ENCODE measurements around the gene GARS1.
"Not testable (repeated sequence)": the region's sequence is repeated elsewhere in the genome, so short reads cannot be mapped to it uniquely, and the experiment has no call there.

The GARS1 gene, protein sequence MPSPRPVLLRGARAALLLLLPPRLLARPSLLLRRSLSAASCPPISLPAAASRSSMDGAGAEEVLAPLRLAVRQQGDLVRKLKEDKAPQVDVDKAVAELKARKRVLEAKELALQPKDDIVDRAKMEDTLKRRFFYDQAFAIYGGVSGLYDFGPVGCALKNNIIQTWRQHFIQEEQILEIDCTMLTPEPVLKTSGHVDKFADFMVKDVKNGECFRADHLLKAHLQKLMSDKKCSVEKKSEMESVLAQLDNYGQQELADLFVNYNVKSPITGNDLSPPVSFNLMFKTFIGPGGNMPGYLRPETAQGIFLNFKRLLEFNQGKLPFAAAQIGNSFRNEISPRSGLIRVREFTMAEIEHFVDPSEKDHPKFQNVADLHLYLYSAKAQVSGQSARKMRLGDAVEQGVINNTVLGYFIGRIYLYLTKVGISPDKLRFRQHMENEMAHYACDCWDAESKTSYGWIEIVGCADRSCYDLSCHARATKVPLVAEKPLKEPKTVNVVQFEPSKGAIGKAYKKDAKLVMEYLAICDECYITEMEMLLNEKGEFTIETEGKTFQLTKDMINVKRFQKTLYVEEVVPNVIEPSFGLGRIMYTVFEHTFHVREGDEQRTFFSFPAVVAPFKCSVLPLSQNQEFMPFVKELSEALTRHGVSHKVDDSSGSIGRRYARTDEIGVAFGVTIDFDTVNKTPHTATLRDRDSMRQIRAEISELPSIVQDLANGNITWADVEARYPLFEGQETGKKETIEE

DNA sequence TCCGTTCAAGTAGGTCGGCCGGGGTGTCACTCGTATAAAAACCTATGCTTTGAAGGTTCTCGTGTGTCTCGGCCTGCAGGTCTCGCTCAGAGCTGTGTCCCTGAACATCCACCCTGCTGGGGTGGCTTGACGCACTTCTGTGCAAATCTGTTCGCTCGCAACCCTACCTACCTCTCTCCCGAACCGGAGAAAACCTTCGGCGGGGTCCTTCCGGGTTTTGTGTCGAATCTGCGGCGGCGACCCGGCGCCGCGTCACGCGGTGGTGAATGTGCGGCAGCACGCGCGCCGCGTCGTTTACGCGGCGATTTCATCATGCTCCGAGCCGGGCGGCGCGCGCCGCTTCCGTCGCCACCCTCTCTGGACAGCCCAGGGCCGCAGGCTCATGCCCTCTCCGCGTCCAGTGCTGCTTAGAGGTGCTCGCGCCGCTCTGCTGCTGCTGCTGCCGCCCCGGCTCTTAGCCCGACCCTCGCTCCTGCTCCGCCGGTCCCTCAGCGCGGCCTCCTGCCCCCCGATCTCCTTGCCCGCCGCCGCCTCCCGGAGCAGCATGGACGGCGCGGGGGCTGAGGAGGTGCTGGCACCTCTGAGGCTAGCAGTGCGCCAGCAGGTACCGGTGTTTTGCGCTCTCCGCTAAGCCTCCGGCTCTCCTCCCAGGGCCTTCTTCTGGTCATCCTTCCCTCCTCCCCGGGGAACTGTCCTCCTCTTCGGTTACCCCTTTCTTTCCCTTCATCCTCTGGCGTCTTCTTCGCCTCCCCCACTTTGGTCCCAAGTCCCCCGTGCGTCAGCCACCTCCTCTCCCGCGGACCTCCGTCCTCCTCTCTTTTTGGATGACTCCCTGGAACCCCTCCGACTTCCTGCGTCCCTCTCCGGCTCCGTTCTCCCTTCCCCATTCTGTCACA lies at the start of gene GARS1:
Gene GARS1 (plus strand): TSS at position 339 of the 896 bp plus-strand sequence. CDS start 44 bp downstream, at position 383.
- DNase-seq, result peak; percentile 92

DNA sequence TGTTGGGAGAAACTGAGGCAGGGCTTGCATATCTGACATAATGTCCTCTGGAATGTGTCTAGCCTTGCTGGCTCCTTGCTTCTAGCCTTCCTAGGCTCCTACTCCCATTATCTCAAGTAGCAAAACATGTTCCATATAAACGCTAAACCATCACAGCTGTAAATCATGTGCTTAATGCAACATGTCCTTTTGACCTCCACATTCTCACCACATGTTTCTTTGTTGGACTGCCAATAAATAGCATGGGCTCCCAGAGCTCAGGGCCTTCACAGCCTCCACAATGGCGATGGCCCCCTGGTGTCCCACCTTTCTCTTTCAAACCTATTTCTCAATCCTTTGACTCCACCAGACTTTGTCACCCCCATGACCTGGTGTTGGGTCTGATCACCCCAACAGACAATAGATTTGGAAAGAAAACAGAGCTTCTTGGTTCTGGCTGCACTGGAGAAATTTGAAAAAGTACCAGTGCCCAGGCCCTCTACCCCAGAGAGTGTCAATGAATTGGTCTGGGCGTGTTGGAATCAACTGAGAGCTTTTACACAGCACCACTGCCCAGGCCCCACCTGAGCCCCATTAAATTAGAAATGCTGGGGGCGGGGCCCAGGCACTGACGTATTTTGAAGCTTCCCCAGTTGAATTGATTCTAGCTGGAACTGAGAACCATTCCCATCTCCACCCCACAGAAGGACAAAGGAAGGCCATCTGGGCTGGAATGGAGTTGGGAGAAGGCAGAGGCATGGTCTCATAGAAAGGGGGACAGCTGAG lies 48.7 kb upstream of the GARS1 start:
- no peak for DNase-seq

DNA sequence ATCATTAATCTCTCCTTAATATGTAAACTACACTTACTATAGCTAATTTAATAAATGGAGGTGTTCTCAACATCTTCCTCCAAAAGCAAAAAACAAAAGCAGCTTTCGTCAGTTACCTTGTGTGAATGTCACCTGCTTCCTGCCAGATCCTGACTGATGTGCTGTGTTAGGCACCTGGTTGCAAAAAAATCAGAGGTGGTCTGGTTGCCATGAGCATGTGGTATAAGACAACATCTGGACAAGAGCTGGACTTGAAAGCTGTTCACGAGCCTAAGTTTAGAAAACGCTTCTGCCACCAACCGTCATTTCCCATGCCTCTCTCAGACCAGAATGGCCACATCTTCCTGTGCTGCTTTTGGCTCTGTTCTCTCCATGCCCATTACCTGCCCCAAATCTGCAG lies 48.1 kb upstream of the GARS1 start:
- no peak for DNase-seq

DNA sequence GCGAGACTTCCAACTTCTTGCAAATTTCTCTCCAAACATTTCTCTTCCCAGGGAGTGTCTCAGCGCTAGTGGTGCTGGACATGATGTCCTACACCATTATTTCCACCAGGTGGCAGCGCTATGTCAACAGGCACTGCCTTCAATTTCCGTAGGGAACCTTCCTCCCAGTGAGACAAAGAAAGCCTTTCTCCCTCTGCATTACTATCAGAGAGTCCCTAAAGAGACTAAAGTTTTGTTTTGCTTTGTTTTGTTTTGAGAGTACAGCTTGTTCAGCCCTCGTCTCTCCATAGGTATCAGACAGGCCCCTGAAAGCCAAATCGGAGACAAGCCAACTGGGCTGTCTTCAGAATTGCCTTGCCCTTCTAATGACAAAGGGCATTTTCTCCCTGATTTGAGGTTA lies 45.8 kb upstream of the GARS1 start:
- peak; percentile 40 for DNase-seq

GRCh38 chr7:30549931-30550493 lies 44.7 kb upstream of the GARS1 start:
- no peak for DNase-seq

DNA sequence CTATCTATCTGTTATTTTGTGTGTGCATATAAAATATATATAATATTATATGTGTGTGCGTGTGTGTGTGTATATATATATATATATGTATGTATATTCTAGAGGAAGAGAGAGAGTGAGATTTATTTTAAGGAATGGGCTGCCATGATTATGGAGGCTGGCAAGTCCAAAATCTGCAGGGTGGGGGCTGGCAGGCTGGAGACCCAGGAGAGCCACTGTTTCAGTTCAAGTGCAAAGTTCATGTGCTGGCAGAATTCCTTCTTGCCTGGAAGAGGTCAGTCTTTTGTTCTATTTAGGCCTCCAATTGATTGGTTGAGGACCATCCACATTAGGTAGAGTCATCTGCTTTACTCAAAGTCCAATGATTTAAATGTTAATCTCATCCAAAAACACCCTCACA lies 42.3 kb upstream of the GARS1 start:
- DNase-seq, result no peak

- DNase-seq, result no peak
These were observed 41.5 kb upstream of the GARS1 start for GRCh38 chr7:30553141-30553540.

DNA sequence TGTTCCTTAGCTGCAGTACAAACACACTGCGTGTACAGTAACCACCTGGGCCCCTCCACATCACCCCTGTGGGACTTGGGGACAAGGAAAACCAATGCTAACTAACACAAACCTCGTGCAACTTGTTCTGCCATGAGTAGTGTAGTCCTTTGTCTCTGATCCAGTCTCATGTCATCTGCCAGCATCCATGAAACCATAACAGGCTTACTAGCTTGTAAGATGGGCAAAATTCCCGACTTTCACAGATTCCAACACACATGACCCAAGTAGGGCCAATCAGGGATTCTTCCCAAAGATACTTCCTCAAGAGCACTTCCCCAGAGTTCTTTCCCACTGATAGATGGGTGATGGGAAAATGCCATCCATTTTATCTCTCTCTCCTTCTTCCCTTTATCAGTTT lies 41.1 kb upstream of the GARS1 start:
- no peak for DNase-seq

DNA sequence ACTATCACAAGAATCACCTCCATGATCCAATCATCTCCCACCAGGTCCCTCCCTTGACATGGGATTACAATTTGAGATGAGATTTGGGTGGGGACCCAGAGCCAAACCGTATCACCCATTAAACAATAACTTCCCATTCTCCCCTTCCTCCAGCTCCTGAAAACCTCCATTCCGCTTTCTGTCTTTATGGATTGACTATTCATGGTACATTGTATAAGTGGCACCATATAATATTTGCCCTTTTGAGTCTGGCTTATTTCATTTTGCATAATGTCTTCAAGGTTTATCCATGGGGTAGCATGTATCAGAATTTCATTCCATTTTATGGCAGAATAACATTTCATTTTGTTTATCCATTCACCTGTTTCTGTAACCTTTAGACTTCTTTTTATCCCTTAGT lies 39.2 kb upstream of the GARS1 start:
- no peak for DNase-seq

DNA sequence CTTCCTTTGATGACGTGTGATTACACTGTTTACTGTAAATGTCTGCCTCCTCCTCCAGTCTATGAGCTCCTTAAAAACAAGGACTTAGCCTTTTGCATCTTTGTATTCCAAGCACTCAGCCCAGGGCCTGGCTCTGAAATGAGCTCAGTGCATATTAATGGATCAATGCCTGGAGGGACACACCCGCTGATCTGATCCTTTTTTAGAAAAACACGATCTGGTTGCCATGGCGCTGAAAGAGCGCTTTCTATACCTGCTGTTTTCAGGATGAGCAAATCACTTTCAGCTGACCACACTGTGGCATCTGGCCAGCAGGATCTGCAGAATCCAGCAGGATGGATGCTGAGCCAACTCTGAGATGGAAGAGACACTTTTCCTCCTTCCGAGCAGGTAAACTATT lies 37.8 kb upstream of the GARS1 start:
- no peak for DNase-seq

DNA sequence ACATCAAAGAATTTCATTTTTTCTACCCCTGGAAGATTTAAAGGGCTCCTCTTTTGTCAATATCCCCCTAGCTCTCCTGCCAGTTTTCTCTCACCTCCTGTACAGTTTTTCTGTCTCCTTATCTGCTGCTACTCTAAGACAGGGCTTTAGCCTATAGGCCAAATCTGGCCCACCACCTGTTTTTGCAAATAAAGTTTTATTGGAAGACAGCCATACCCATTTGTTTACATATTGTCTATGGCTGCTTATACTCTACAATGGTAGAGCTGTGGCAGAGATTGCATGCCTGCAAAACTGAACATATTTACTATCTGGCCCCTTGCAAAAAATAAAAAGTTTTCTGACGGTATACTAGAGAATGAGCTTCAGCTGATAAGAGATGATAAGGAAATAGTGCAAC lies 37.4 kb upstream of the GARS1 start:
- DNase-seq, result no peak

DNA sequence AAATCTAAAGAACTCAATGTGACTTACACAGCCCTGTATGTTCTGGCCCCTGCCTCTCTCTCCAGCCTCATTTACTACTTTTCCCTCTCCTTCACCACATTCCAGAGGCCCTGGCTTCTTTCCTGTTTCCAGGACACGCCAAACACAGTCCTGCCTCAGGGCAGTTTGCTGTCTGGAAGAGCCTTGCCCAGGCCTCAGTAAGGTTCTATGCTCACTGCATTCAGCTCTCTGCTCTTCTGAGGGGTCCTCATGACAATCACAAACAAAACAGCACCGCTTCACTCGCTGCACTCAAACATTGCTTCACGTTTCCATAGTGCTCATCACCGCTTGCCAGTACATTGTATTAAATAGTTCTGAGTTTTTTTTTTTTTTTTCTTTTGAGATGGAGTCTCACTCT lies 35.1 kb upstream of the GARS1 start:
- DNase-seq, result no peak

GRCh38 chr7:30561389-30561788 lies 33.3 kb upstream of the GARS1 start:
- DNase-seq, result no peak

GRCh38 chr7:30562498-30562897 lies 32.2 kb upstream of the GARS1 start:
- DNase-seq, result no peak

- no peak for DNase-seq
These were observed 31.8 kb upstream of the GARS1 start for GRCh38 chr7:30562909-30563308.

GRCh38 chr7:30563326-30563942 lies 31.2 kb upstream of the GARS1 start:
- no peak for DNase-seq

GRCh38 chr7:30564243-30564892 lies 30.3 kb upstream of the GARS1 start:
- peak; percentile 76 for DNase-seq

GRCh38 chr7:30566596-30566995 lies 28.1 kb upstream of the GARS1 start:
- DNase-seq, result no peak

GRCh38 chr7:30567081-30567480 lies 27.6 kb upstream of the GARS1 start:
- DNase-seq, result no peak

DNA sequence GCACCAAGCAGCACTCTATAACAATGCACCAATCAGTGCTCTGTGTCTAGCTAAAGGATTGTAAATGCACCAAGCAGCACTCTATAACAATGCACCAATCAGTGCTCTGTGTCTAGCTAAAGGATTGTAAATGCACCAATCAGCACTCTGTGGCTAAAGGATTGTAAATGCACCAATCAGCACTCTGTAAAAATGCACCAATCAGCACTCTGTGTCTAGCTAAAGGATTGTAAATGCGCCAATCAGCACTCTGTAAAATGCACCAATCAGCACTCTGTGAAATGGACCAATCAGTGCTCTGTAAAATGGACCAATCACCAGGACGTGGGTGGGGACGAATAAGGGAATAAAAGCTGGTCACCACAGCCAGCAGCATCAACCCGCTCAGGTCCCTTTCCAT lies 24.4 kb upstream of the GARS1 start:
- not testable (repeated sequence) for DNase-seq

- DNase-seq, result no peak
These were observed 22.4 kb upstream of the GARS1 start for GRCh38 chr7:30572212-30572841.
